ENCODE results near the gene AP3B1. TPM values are rescaled to one million over a fixed set of nuclear protein-coding genes. Genes with fewer than 3 reads are reported as not detected.

The AP3B1 gene
- total and polyA plus RNA-seq, 4 experiments from 2014 or later: 18.2 to 36.9 (median 31.7) TPM

DNA sequence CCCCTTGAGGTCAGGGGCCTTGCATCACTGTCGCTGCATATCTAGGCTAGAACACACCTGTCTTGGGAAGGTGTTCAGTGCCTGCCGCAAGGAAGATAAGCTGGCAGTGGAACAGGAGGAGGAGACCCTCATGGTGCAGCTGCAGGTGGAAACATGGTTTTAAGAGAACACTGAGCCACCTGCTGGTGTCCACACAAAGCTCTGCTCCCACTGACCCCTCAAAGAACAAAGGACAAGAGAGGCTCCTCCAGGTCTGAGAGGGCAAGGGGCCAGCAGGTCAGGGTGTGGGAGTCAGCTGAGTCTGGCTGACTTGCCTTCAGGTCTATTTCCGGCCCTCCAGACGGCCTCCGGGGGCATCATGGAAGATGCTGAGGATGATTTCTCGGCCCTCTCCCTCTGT is 308.2 kb downstream of the AP3B1 start:
- Histone ChIP-seq H3K4me3 (ENCODE audit: low read length in 2 of 2) (no peak overlapping the region), H3K27me3 (ENCODE audit: insufficient read depth, low read length) (no peaks in the 10 kb centered on the region), H3K9me3 (ENCODE audit: control insufficient read depth in 1 of 2, low read length in 2 of 2) (no peaks in the 10 kb centered on the region), H3K4me1 (ENCODE audit: insufficient read depth, low read length) (no peaks in the 10 kb centered on the region), H3K36me3 (ENCODE audit: insufficient read depth, low read length) (no peaks in the 10 kb centered on the region), H3K27ac (ENCODE audit: low read depth, low read length) (no peak overlapping the region)
- no peak overlapping the region for H3K27ac Mint-ChIP-seq
- H3K4me3 Mint-ChIP-seq: no peak overlapping the region
- DNase-seq: no peak
- no peaks in the 10 kb centered on the region for H3K36me3 Mint-ChIP-seq
- intact Hi-C loops (cut with micrococcal nuclease): no loop called here
- H3K9me3 Mint-ChIP-seq: no peaks in the 10 kb centered on the region
- ChIA-PET CTCF (ENCODE audit: partially characterized antibody) (no interaction called here), POLR2A (ENCODE audit: partially characterized antibody) (no interaction called here)
- H3K4me1 Mint-ChIP-seq: peaks cover 0 to 1% (median 0%) of the 10 kb centered on the region in 4 donors
- no peaks in the 10 kb centered on the region for H3K27me3 Mint-ChIP-seq

DNA sequence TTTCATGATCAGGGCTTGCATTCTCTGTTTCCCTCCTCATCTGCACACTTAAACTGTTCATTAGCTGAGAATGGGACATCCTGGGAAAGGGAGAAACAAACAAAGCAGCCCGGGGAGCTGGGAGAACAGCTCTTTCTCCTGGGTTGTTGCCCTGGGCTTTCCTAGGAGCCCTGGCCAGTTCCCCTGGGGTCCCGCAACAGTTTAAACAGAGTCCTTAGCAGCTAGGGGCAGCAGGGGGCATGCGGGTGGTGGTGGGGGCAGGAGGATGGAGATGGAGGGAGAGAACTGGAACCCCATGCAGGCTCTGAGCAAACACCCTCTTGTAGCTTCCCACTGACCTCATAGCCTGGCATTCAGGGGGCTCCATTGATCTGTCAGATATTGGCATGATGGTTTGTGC is 309.3 kb downstream of the AP3B1 start:
- H3K4me3 ChIP-seq (ENCODE audit: low read length in 2 of 2): no peak overlapping the region
- no peaks in the 10 kb centered on the region for H3K27me3 Mint-ChIP-seq
- H3K9me3 Mint-ChIP-seq: no peaks in the 10 kb centered on the region
- intact Hi-C loops (cut with micrococcal nuclease): no loop called here
- no peak overlapping the region for H3K27ac ChIP-seq (ENCODE audit: low read depth, low read length)
- no peak for DNase-seq
- CTCF ChIA-PET (ENCODE audit: partially characterized antibody): no interaction called here
- POLR2A ChIA-PET (ENCODE audit: partially characterized antibody): no interaction called here
- no peaks in the 10 kb centered on the region for H3K9me3 ChIP-seq (ENCODE audit: control insufficient read depth in 1 of 2, low read length in 2 of 2)
- H3K36me3 Mint-ChIP-seq: no peaks in the 10 kb centered on the region
- H3K4me1 ChIP-seq (ENCODE audit: insufficient read depth, low read length): no peaks in the 10 kb centered on the region
- no peaks in the 10 kb centered on the region for H3K36me3 ChIP-seq (ENCODE audit: insufficient read depth, low read length)
- H3K27ac Mint-ChIP-seq: no peak overlapping the region
- no peaks in the 10 kb centered on the region for H3K27me3 ChIP-seq (ENCODE audit: insufficient read depth, low read length)
- peaks cover 0 to 1% (median 0%) of the 10 kb centered on the region in 4 donors for H3K4me1 Mint-ChIP-seq
- no peak overlapping the region for H3K4me3 Mint-ChIP-seq

DNA sequence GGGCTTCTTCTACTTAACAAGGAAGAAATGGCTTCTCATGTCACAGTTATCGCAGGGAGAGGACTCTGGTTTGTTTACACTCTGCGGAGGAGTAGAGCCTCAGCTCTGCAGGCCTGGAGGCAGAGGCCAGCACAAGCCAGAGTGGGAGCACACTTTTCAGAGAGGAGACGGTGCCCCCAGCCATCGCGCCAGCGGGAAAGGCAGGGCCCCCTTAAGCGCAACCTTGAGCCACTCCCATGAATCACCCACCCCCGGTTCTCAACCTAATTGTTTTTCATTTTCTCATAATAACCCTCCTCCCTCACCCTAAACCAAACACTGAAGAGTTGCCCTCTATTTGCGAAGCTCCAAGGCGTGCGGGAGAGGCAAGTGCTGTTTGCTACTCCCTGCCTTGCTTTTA is 309.9 kb downstream of the AP3B1 start:
- no peaks in the 10 kb centered on the region for H3K9me3 ChIP-seq (ENCODE audit: control insufficient read depth in 1 of 2, low read length in 2 of 2)
- Mint-ChIP-seq H3K36me3 (no peaks in the 10 kb centered on the region), H3K4me3 (no peak overlapping the region), H3K27me3 (peaks cover 0 to 3% of the 10 kb centered on the region in 2 donors), H3K4me1 (peaks cover 0 to 1% (median 0%) of the 10 kb centered on the region in 4 donors), H3K9me3 (peaks cover 0 to 2% (median 0%) of the 10 kb centered on the region in 8 donors), H3K27ac (no peak overlapping the region)
- CTCF ChIA-PET (ENCODE audit: partially characterized antibody): no interaction called here
- H3K4me3 ChIP-seq (ENCODE audit: low read length in 2 of 2): no peak overlapping the region
- H3K4me1 ChIP-seq (ENCODE audit: insufficient read depth, low read length): no peaks in the 10 kb centered on the region
- no peak overlapping the region for H3K27ac ChIP-seq (ENCODE audit: low read depth, low read length)
- H3K27me3 ChIP-seq (ENCODE audit: insufficient read depth, low read length): no peaks in the 10 kb centered on the region
- DNase-seq: no peak
- intact Hi-C loops (cut with micrococcal nuclease): no loop called here
- H3K36me3 ChIP-seq (ENCODE audit: insufficient read depth, low read length): no peaks in the 10 kb centered on the region
- POLR2A ChIA-PET (ENCODE audit: partially characterized antibody): no interaction called here

DNA sequence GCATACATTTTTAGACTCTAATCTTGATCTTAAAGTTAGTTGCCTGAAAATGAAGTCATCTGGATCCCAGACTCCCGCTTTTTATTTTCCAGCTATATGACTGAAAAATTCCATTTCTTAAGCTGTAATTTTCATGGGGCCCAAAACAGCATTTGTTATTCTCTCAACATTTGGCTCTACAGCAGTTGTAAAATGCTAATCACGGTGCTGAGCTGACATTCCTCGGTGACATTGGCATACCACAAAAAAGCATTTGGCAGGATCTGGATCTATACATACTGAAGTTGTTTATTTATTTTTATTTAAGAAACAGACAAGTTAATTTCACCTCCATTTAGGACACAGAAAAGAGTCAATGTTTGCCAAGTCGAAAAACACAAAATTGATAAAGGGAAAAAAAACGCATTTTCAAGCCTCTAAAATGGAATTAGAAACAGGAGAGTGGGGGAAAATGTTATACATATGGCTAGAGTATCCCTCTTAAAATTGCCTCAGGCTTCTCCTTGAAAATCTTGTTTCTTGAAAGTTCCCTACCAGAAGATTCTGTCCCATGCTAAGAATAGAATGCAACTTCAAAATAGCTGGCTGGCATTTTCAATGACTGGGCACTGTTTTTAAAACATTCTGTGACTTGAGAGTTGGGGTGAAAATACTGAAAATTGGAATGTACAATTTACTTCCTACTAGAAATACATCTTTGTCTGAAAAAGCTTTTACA is 310.9 kb downstream of the AP3B1 start:
- intact Hi-C loops (cut with micrococcal nuclease): no loop called here
- no peak overlapping the region for H3K27ac Mint-ChIP-seq
- H3K27me3 ChIP-seq (ENCODE audit: insufficient read depth, low read length): no peaks in the 10 kb centered on the region
- no peak overlapping the region for H3K4me3 Mint-ChIP-seq
- no peaks in the 10 kb centered on the region for H3K36me3 Mint-ChIP-seq
- peaks cover 0 to 1% (median 0%) of the 10 kb centered on the region in 4 donors for H3K4me1 Mint-ChIP-seq
- H3K36me3 ChIP-seq (ENCODE audit: insufficient read depth, low read length): no peaks in the 10 kb centered on the region
- no peak overlapping the region for H3K27ac ChIP-seq (ENCODE audit: low read depth, low read length)
- POLR2A ChIA-PET (ENCODE audit: partially characterized antibody): no interaction called here
- no peaks in the 10 kb centered on the region for H3K9me3 ChIP-seq (ENCODE audit: control insufficient read depth in 1 of 2, low read length in 2 of 2)
- peaks cover 0 to 2% (median 0%) of the 10 kb centered on the region in 8 donors for H3K9me3 Mint-ChIP-seq
- H3K4me3 ChIP-seq (ENCODE audit: low read length in 2 of 2): no peak overlapping the region
- no peak for DNase-seq
- peaks cover 0 to 3% of the 10 kb centered on the region in 2 donors for H3K27me3 Mint-ChIP-seq
- CTCF ChIA-PET (ENCODE audit: partially characterized antibody): no interaction called here
- H3K4me1 ChIP-seq (ENCODE audit: insufficient read depth, low read length): no peaks in the 10 kb centered on the region

DNA sequence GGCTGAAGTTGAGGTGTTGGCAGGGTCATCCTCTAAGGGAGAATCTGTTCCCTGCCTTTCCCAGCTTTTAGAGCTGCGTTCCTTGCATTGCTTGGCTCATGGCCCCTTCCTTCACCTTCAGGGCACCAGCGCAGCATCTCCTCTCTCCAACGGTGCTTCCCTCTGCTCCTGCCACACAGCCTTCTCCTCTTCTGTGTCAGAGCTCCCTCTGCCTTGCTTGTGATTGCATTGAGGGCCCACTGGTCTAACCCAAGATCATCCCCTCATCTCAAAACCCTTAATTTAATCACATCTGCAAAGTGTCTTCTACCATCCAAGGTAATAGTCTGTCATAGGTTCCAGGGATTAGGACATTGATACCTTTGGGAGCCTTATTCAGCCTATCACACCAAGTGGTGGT is 312.7 kb downstream of the AP3B1 start:
- Mint-ChIP-seq H3K27ac (no peak overlapping the region), H3K4me1 (peaks cover 0 to 1% (median 0%) of the 10 kb centered on the region in 4 donors), H3K9me3 (peaks cover 0 to 3% (median 0%) of the 10 kb centered on the region in 8 donors), H3K4me3 (no peak overlapping the region), H3K36me3 (peaks cover 0 to 4% of the 10 kb centered on the region in 2 donors), H3K27me3 (peaks cover 4 to 5% of the 10 kb centered on the region in 2 donors)
- Histone ChIP-seq H3K4me3 (ENCODE audit: low read length in 2 of 2) (no peak overlapping the region), H3K27me3 (ENCODE audit: insufficient read depth, low read length) (no peaks in the 10 kb centered on the region), H3K4me1 (ENCODE audit: insufficient read depth, low read length) (no peaks in the 10 kb centered on the region), H3K27ac (ENCODE audit: low read depth, low read length) (no peak overlapping the region), H3K9me3 (ENCODE audit: control insufficient read depth in 1 of 2, low read length in 2 of 2) (no peaks in the 10 kb centered on the region), H3K36me3 (ENCODE audit: insufficient read depth, low read length) (no peaks in the 10 kb centered on the region)
- POLR2A ChIA-PET (ENCODE audit: partially characterized antibody): no interaction called here
- intact Hi-C loops (cut with micrococcal nuclease): no loop called here
- CTCF ChIA-PET (ENCODE audit: partially characterized antibody): no interaction called here
- DNase-seq: no peak

DNA sequence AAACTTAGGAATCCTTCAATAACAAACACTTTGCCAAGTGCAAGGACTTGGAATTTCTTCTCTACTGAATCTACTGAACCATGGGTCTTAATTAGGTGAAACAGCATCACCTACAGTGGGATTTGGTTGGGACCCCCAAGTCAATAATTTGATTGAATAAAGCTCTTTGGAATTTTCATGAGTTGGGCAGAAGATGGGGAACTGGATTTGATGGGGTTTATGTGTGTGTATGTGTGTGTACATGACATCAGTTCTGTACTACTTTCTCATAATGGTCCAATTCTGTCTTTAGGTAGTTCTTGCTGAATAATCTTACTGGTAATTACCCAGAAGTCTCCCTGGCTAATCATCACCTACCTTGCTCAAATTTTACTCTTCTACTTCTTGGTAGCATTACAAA is 319.9 kb downstream of the AP3B1 start:
- Histone ChIP-seq H3K27me3 (ENCODE audit: insufficient read depth, low read length) (peaks cover 6% of the 10 kb centered on the region), H3K36me3 (ENCODE audit: insufficient read depth, low read length) (no peaks in the 10 kb centered on the region), H3K9me3 (ENCODE audit: control insufficient read depth in 1 of 2, low read length in 2 of 2) (no peaks in the 10 kb centered on the region), H3K27ac (ENCODE audit: low read depth, low read length) (no peak overlapping the region), H3K4me1 (ENCODE audit: insufficient read depth, low read length) (peaks cover 18% of the 10 kb centered on the region), H3K4me3 (ENCODE audit: low read length in 2 of 2) (no peak overlapping the region)
- Mint-ChIP-seq H3K4me3 (no peak overlapping the region), H3K27me3 (peaks cover 36 to 39% of the 10 kb centered on the region in 2 donors), H3K36me3 (peaks cover 0 to 4% of the 10 kb centered on the region in 2 donors), H3K9me3 (peaks cover 0 to 1% (median 0%) of the 10 kb centered on the region in 8 donors), H3K4me1 (peaks cover 7 to 17% (median 11%) of the 10 kb centered on the region in 4 donors), H3K27ac (no peak overlapping the region)
- DNase-seq: no peak
- ChIA-PET POLR2A (ENCODE audit: partially characterized antibody) (no interaction called here), CTCF (ENCODE audit: partially characterized antibody) (no interaction called here)
- intact Hi-C loops (cut with micrococcal nuclease): no loop called here

DNA sequence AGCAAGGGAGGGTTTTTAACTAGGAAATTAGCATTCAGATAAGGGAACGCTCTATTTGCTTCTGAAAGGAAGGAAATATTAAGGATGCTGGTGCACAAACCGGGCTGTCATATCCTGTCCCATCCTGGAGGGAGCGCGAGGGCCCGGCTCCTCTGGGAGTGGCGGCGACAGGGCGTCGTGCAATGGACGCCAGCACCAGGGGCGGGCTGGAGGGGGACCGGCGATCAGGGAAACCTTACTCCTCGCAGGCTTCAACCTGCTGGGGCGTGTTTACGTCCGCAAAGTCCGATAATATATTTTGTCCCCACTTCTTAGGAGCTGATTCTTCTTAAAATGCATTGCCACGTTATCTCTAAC is 321.3 kb downstream of the AP3B1 start:
- ChIA-PET POLR2A (ENCODE audit: partially characterized antibody) (no interaction called here), CTCF (ENCODE audit: partially characterized antibody) (no interaction called here)
- no peak overlapping the region for H3K27ac Mint-ChIP-seq
- peaks cover 38 to 47% of the 10 kb centered on the region in 2 donors for H3K27me3 Mint-ChIP-seq
- peaks cover 0 to 1% (median 0%) of the 10 kb centered on the region in 8 donors for H3K9me3 Mint-ChIP-seq
- peaks cover 0 to 4% of the 10 kb centered on the region in 2 donors for H3K36me3 Mint-ChIP-seq
- Histone ChIP-seq H3K27ac (ENCODE audit: low read depth, low read length) (no peak overlapping the region), H3K9me3 (ENCODE audit: control insufficient read depth in 1 of 2, low read length in 2 of 2) (no peaks in the 10 kb centered on the region), H3K36me3 (ENCODE audit: insufficient read depth, low read length) (no peaks in the 10 kb centered on the region), H3K4me3 (ENCODE audit: low read length in 2 of 2) (no peak overlapping the region), H3K27me3 (ENCODE audit: insufficient read depth, low read length) (peaks cover 6% of the 10 kb centered on the region), H3K4me1 (ENCODE audit: insufficient read depth, low read length) (peaks cover 18% of the 10 kb centered on the region)
- H3K4me3 Mint-ChIP-seq: peak overlapping the region; percentile 46 to 82 (median 70)
- intact Hi-C loops (cut with micrococcal nuclease): no loop called here
- H3K4me1 Mint-ChIP-seq: peaks cover 7 to 17% (median 11%) of the 10 kb centered on the region in 4 donors
- no peak for DNase-seq
